Left ventricle myocardium inferior (tissue), 1 donor: ENCODE results near the gene CCL28. TPM values are rescaled to one million over a fixed set of nuclear protein-coding genes. Genes with fewer than 3 reads are reported as not detected.

ENCODE experiments used
- DNase-seq: peaks from one replicate; pipeline ENCODE4 v3.0.0-alpha.2; 2020
- H3K27ac ChIP-seq: fragments of 200-600 bp; replicated peaks from 2 replicates; pipeline ENCODE4 v1.8.0; 2021
- H3K27me3 ChIP-seq: fragments of 200-600 bp; 2 replicates; pipeline ENCODE4 v1.8.0; 2021; ENCODE audit warnings: low read depth
- H3K36me3 ChIP-seq: fragments of 200-600 bp; 2 replicates; pipeline ENCODE4 v1.8.0; 2021
- H3K4me1 ChIP-seq: fragments of 200-600 bp; 2 replicates; pipeline ENCODE4 v1.8.0; 2021
- H3K4me3 ChIP-seq: fragments of 200-600 bp; 2 replicates; pipeline ENCODE4 v1.8.0; 2021; ENCODE audit warnings: mild to moderate bottlenecking, moderate library complexity
- H3K9me3 ChIP-seq: fragments of 200-600 bp; replicated peaks from 2 replicates; pipeline ENCODE4 v1.8.0; 2021
- CTCF ChIP-seq: fragments of 200-600 bp; IDR thresholded peaks from 2 replicates; pipeline ENCODE4 v1.8.0; 2021; ENCODE audit warnings: antibody characterized with exemption, mild to moderate bottlenecking, borderline replicate concordance
- intact Hi-C: fragments of 100-400 bp; cut with micrococcal nuclease; formaldehyde crosslinking; loops from one replicate; pipeline ENCODE4 v1.11.0; 2022
- total RNA-seq: library from RNA; stranded (reverse); fragmentation: NEBNext Ultra II Directional; extraction: Animal tissue kit (Norgen Biotek cat#: 25700); gene quantifications from one replicate; pipeline ENCODE4 v1.2.1, GENCODE V29; 2021
- donor health status: DM: no; HTN: yes; CAD: no; lungs with severe emphysema.

The CCL28 gene
- total RNA-seq, 1 donor from 2014 or later = 0.60 TPM

- DNase-seq = no peak
- H3K4me3 ChIP-seq = no peak overlapping the region
- intact Hi-C loops = no loop called here
- no peaks in the 10 kb centered on the region for H3K4me1 ChIP-seq
- peaks cover 21% of the 10 kb centered on the region for H3K9me3 ChIP-seq
- no peak for TF ChIP-seq CTCF
- no peak overlapping the region for H3K27ac ChIP-seq
- H3K36me3 ChIP-seq = no peaks in the 10 kb centered on the region
- H3K27me3 ChIP-seq = peaks cover 14% of the 10 kb centered on the region
These were observed 49.3 kb downstream of the CCL28 start for GRCh38 chr5:43362725-43363435.

GRCh38 chr5:43358726-43359125, 53.5 kb downstream of the CCL28 start:
- H3K9me3 ChIP-seq = peaks cover 21% of the 10 kb centered on the region
- H3K27ac ChIP-seq = no peak overlapping the region
- DNase-seq = no peak
- no peak overlapping the region for H3K4me3 ChIP-seq
- no peaks in the 10 kb centered on the region for H3K4me1 ChIP-seq
- TF ChIP-seq CTCF = no peak
- H3K27me3 ChIP-seq = no peaks in the 10 kb centered on the region
- intact Hi-C loops = no loop called here
- no peaks in the 10 kb centered on the region for H3K36me3 ChIP-seq

- no peak for TF ChIP-seq CTCF
- no peak for DNase-seq
- H3K9me3 ChIP-seq = peaks cover 21% of the 10 kb centered on the region
- H3K4me1 ChIP-seq = no peaks in the 10 kb centered on the region
- H3K27ac ChIP-seq = peak overlapping the region; percentile 22
- no peak overlapping the region for H3K4me3 ChIP-seq
- H3K36me3 ChIP-seq = no peaks in the 10 kb centered on the region
- intact Hi-C loops = no loop called here
- no peaks in the 10 kb centered on the region for H3K27me3 ChIP-seq
These were observed 53.9 kb downstream of the CCL28 start for GRCh38 chr5:43358301-43358700.

- Histone ChIP-seq H3K4me3 (no peak overlapping the region), H3K27ac (peak overlapping the region; percentile 22)
These were observed 54.3 kb downstream of the CCL28 start for GRCh38 chr5:43357878-43358281.

GRCh38 chr5:43357067-43357466, 55.1 kb downstream of the CCL28 start:
- Histone ChIP-seq H3K27ac (no peak overlapping the region), H3K36me3 (no peaks in the 10 kb centered on the region), H3K9me3 (peaks cover 21% of the 10 kb centered on the region), H3K27me3 (no peaks in the 10 kb centered on the region), H3K4me1 (no peaks in the 10 kb centered on the region), H3K4me3 (no peak overlapping the region)
- no peak for TF ChIP-seq CTCF
- DNase-seq = no peak
- intact Hi-C loops = no loop called here

More at GRCh38 chr5:43357878-43358281, 54.3 kb downstream of the CCL28 start:
- peaks cover 21% of the 10 kb centered on the region for H3K9me3 ChIP-seq
- no peak for TF ChIP-seq CTCF
- intact Hi-C loops = no loop called here
- H3K36me3 ChIP-seq = no peaks in the 10 kb centered on the region
- no peak for DNase-seq
- no peaks in the 10 kb centered on the region for H3K4me1 ChIP-seq
- H3K27me3 ChIP-seq = no peaks in the 10 kb centered on the region
